ENCODE measurements around the gene BMPR1A.

DNA sequence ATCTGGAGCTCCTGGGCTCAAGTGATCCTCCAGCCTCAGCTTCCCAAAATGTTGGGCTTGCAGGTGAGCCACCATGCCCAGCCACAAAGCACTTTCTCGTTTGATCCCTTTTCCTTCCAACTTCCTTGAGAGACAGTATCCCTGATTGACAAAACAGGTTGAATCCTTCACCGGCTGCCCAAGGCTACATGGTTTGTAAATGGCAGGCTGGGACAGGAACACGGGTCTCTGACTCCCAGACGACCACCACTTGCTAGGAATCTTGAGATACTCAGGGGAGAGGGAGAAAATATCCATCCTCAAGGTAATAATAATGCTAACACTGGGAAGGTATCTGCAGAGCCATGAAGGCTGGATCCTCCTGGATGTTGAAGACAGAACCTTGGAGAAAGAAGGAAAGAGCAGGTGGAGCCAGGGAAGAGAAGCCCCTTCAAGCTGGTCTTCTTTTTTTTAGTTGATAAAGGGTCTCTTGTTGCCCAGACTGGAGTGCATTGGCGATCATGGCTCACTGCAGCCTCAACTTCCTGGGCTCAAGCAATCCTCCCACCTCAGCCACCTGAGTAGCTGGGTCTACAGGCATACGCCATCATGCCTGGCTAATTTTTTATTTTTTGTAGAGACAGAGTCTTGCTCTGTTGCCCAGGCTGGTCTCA is 181.2 kb downstream of the BMPR1A start:
- TF ChIP-seq, protein P1, sequence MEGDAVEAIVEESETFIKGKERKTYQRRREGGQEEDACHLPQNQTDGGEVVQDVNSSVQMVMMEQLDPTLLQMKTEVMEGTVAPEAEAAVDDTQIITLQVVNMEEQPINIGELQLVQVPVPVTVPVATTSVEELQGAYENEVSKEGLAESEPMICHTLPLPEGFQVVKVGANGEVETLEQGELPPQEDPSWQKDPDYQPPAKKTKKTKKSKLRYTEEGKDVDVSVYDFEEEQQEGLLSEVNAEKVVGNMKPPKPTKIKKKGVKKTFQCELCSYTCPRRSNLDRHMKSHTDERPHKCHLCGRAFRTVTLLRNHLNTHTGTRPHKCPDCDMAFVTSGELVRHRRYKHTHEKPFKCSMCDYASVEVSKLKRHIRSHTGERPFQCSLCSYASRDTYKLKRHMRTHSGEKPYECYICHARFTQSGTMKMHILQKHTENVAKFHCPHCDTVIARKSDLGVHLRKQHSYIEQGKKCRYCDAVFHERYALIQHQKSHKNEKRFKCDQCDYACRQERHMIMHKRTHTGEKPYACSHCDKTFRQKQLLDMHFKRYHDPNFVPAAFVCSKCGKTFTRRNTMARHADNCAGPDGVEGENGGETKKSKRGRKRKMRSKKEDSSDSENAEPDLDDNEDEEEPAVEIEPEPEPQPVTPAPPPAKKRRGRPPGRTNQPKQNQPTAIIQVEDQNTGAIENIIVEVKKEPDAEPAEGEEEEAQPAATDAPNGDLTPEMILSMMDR (IDR thresholded peaks at IDR 0.05 in 2 of 3, conservative IDR thresholded peaks at IDR 0.05 in 1 of 3; ENCODE audit: control insufficient read depth in 2 of 3, extremely low read depth in 1 of 3, insufficient read depth in 1 of 3, low read depth in 3 of 3, low read length in 3 of 3) = no peak
- TF ChIP-seq, protein P2, sequence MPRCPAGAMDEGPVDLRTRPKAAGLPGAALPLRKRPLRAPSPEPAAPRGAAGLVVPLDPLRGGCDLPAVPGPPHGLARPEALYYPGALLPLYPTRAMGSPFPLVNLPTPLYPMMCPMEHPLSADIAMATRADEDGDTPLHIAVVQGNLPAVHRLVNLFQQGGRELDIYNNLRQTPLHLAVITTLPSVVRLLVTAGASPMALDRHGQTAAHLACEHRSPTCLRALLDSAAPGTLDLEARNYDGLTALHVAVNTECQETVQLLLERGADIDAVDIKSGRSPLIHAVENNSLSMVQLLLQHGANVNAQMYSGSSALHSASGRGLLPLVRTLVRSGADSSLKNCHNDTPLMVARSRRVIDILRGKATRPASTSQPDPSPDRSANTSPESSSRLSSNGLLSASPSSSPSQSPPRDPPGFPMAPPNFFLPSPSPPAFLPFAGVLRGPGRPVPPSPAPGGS (IDR thresholded peaks at IDR 0.05; ENCODE audit: borderline replicate concordance, insufficient read depth, low read depth, low read length, poor library complexity, severe bottlenecking) = no peak
- TF ChIP-seq, protein P3, sequence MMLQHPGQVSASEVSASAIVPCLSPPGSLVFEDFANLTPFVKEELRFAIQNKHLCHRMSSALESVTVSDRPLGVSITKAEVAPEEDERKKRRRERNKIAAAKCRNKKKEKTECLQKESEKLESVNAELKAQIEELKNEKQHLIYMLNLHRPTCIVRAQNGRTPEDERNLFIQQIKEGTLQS (IDR thresholded peaks at IDR 0.05; ENCODE audit: borderline replicate concordance, extremely low read depth, low read depth, low read length) = no peak
- no peak for TF ChIP-seq ZZZ3 (IDR thresholded peaks at IDR 0.05; ENCODE audit: control insufficient read depth, insufficient read length, low read depth)
- TF ChIP-seq, protein P4, sequence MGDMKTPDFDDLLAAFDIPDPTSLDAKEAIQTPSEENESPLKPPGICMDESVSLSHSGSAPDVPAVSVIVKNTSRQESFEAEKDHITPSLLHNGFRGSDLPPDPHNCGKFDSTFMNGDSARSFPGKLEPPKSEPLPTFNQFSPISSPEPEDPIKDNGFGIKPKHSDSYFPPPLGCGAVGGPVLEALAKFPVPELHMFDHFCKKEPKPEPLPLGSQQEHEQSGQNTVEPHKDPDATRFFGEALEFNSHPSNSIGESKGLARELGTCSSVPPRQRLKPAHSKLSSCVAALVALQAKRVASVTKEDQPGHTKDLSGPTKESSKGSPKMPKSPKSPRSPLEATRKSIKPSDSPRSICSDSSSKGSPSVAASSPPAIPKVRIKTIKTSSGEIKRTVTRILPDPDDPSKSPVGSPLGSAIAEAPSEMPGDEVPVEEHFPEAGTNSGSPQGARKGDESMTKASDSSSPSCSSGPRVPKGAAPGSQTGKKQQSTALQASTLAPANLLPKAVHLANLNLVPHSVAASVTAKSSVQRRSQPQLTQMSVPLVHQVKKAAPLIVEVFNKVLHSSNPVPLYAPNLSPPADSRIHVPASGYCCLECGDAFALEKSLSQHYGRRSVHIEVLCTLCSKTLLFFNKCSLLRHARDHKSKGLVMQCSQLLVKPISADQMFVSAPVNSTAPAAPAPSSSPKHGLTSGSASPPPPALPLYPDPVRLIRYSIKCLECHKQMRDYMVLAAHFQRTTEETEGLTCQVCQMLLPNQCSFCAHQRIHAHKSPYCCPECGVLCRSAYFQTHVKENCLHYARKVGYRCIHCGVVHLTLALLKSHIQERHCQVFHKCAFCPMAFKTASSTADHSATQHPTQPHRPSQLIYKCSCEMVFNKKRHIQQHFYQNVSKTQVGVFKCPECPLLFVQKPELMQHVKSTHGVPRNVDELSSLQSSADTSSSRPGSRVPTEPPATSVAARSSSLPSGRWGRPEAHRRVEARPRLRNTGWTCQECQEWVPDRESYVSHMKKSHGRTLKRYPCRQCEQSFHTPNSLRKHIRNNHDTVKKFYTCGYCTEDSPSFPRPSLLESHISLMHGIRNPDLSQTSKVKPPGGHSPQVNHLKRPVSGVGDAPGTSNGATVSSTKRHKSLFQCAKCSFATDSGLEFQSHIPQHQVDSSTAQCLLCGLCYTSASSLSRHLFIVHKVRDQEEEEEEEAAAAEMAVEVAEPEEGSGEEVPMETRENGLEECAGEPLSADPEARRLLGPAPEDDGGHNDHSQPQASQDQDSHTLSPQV (IDR thresholded peaks at IDR 0.05) = no peak
- TF ChIP-seq RAD51 (IDR thresholded peaks at IDR 0.05) = no peak
- TF ChIP-seq EP300 (IDR thresholded peaks at IDR 0.05; ENCODE audit: borderline replicate concordance in 1 of 2, control insufficient read depth in 1 of 2, low read depth in 2 of 2, low read length in 2 of 2) = no peak
- TF ChIP-seq WRNIP1 (IDR thresholded peaks at IDR 0.05; ENCODE audit: borderline replicate concordance, low read depth, low read length) = no peak

Measured in GM12878 (cell line).